ENCODE measurements around the gene MFF. TPM values are rescaled to one million over a fixed set of nuclear protein-coding genes. Genes with fewer than 3 reads are reported as not detected.

Gene MFF
- total RNA-seq, result 56.9 and 59.8 TPM in 2 replicates

GRCh38 chr2:227324995-227325838 lies at the start of gene MFF:
Gene MFF (plus strand): TSS chr2:227325251. CDS start chr2:227330666, 5,415 bp downstream.

GRCh38 chr2:227379095-227379494 lies 54.0 kb downstream of the MFF start, which contains the start of gene TM4SF20:
Gene TM4SF20 (minus strand): TSS chr2:227379306. CDS start chr2:227379268, 38 bp downstream.

GRCh38 chr2:227387583-227387982 lies 62.5 kb downstream of the MFF start, which contains the start of gene SCYGR1:
Gene SCYGR1 (minus strand): TSS chr2:227387949. CDS start chr2:227387949, 0 bp downstream.

Other genes with a start within 250 kb of the MFF start
- gene COL4A4, start 161.0 kb upstream of the MFF start, total RNA-seq, result 0.16 and 0.17 TPM in 2 replicates
- gene COL4A3, start 160.6 kb upstream of the MFF start, total RNA-seq, result under 0.01 and 0.43 TPM in 2 replicates
- gene TM4SF20, start 54.1 kb downstream of the MFF start, total RNA-seq, result under 0.01 TPM in 1 of 2 replicates, not detected in the other
- gene SCYGR1, start 62.7 kb downstream of the MFF start, total RNA-seq, result not detected in 2 replicates
- 14.3 and 24.6 TPM in 2 replicates for gene AGFG1, start 146.9 kb downstream of the MFF start, total RNA-seq

Measured in bronchial smooth muscle cell (primary cell).